HepG2 (cell line): ENCODE data around the gene BCL7A. TPM values are rescaled to one million over a fixed set of nuclear protein-coding genes. Genes with fewer than 3 reads are reported as not detected.

Experiments
- CSRNP2 ChIP-seq: sonication (generic); formaldehyde crosslinking; conservative IDR thresholded peaks from 2 replicates; pipeline ENCODE4 v1.8.0; 2022; ENCODE audit warnings: low read depth, missing genetic modification reagents
- EED ChIP-seq: sonication (generic); formaldehyde crosslinking; IDR thresholded peaks from 2 replicates; pipeline ENCODE4 v1.5.0; 2020; ENCODE audit warnings: mild to moderate bottlenecking, missing genetic modification reagents
- MLLT10 ChIP-seq: sonication (generic); formaldehyde crosslinking; IDR thresholded peaks from 2 replicates; pipeline ENCODE4 v1.4.0; 2020; ENCODE audit warnings: missing genetic modification reagents
- NBN ChIP-seq: fragments of 450-650 bp; conservative IDR thresholded peaks from 2 replicates; pipeline ENCODE4 v1.6.1; 2017
- PRDM10 ChIP-seq: sonication (generic); formaldehyde crosslinking; IDR thresholded peaks from 2 replicates; pipeline ENCODE4 v1.4.0; 2020; ENCODE audit warnings: low read depth, missing genetic modification reagents
- SIX4 ChIP-seq: sonication (generic); formaldehyde crosslinking; IDR thresholded peaks from 2 replicates; pipeline ENCODE4 v1.4.0; 2020; ENCODE audit warnings: missing genetic modification reagents
- SPEN ChIP-seq: sonication (generic); formaldehyde crosslinking; IDR thresholded peaks from 2 replicates; pipeline ENCODE4 v1.5.1; 2020; ENCODE audit warnings: low read depth, mild to moderate bottlenecking, missing genetic modification reagents
- TOPORS ChIP-seq: sonication (generic); formaldehyde crosslinking; IDR thresholded peaks from 2 replicates; pipeline ENCODE4 v1.8.0; 2023; ENCODE audit warnings: mild to moderate bottlenecking, missing genetic modification reagents
- ZC3H13 ChIP-seq: sonication (generic); formaldehyde crosslinking; IDR thresholded peaks from 2 replicates; pipeline ENCODE4 v1.8.1; 2023; ENCODE audit warnings: mild to moderate bottlenecking, missing genetic modification reagents, moderate library complexity
- ZFP62 ChIP-seq: sonication (generic); formaldehyde crosslinking; IDR thresholded peaks from 2 replicates; pipeline ENCODE4 v1.4.0; 2020; ENCODE audit warnings: missing genetic modification reagents
- ZFP91 ChIP-seq: sonication (generic); formaldehyde crosslinking; IDR thresholded peaks from 2 replicates; pipeline ENCODE4 v1.9.0; 2022; ENCODE audit warnings: missing genetic modification reagents, mild to moderate bottlenecking, borderline replicate concordance
- ZHX1 ChIP-seq: sonication (generic); formaldehyde crosslinking; IDR thresholded peaks from 2 replicates; pipeline ENCODE4 v1.8.1; 2022; ENCODE audit warnings: low read depth, mild to moderate bottlenecking, missing genetic modification reagents
- ZNF503 ChIP-seq: sonication (generic); formaldehyde crosslinking; IDR thresholded peaks from 2 replicates; pipeline ENCODE4 v1.4.0; 2020; ENCODE audit warnings: missing genetic modification reagents
- ZNF549 ChIP-seq: sonication (generic); formaldehyde crosslinking; IDR thresholded peaks from 2 replicates; pipeline ENCODE4 v1.5.0; 2020; ENCODE audit warnings: missing genetic modification reagents
- ZNF674 ChIP-seq: sonication (generic); formaldehyde crosslinking; IDR thresholded peaks from 2 replicates; pipeline ENCODE4 v1.5.0; 2020; ENCODE audit warnings: low read depth, mild to moderate bottlenecking, missing genetic modification reagents
- ZSCAN22 ChIP-seq: sonication (generic); formaldehyde crosslinking; IDR thresholded peaks from 2 replicates; pipeline ENCODE4 v1.4.0; 2020; ENCODE audit warnings: mild to moderate bottlenecking, missing genetic modification reagents
- polyA plus RNA-seq, 8 experiments: library from polyadenylated mRNA; depleted of rRNA in 3 of 8; stranded (reverse) in 7 of 8; unstranded in 1 of 8; fragments of >200 nt; fragmentation: Illumina TruSeq in 4 of 8; extraction: Trizol in 4 of 8; gene quantifications; 2 replicates each; pipeline versions ENCODE4 v1.2.1 to v1.2.3, GENCODE V29; 2011 to 2016; ENCODE audit warnings: low read depth in 4 of 8, missing spikeins in 1 of 8, mixed read lengths in 1 of 8; ENCODE audit not compliant: insufficient read depth in 1 of 8
- total RNA-seq, 5 experiments: library from RNA; depleted of rRNA; stranded (reverse); fragments of >200 nt; fragmentation: Illumina TruSeq; extraction: Trizol; gene quantifications; 2 replicates each; pipeline ENCODE4 v1.2.3, GENCODE V29; 2016; ENCODE audit warnings: low read depth in 1 of 5

Gene BCL7A
- total and polyA plus RNA-seq, 2 of the 13 experiments (the other 11 are each of a cell fraction or from before 2014, with no cell fraction given): 4.1 to 6.2 TPM

GRCh38 chr12:122078141-122079032 is 56.7 kb downstream of the BCL7A start, which contains the start of gene MLXIP (continued):
- peak; percentile 64; the same call in 1 of the 2 replicates for TF ChIP-seq ZNF503 (CRISPR knock-in tag)
- TF ChIP-seq PRDM10 (CRISPR knock-in tag): no peak
- TF ChIP-seq SPEN (CRISPR knock-in tag): peak; percentile 90
- TF ChIP-seq ZHX1 (CRISPR knock-in tag): 0 out of 2 replicates have a peak, but pooled peaks have one; percentile 56
- no peak for TF ChIP-seq MLLT10
- 0 out of 2 replicates have a peak, but pooled peaks have one; percentile 66 for TF ChIP-seq ZNF549 (CRISPR knock-in tag)
- peak; percentile 99 for TF ChIP-seq ZFP91
- TF ChIP-seq EED: peak; percentile 87
- no peak for TF ChIP-seq NBN
- no peak for TF ChIP-seq ZC3H13
- no peak for TF ChIP-seq ZFP62 (CRISPR knock-in tag)
- peak; percentile 60; the same call in 1 of the 2 replicates for TF ChIP-seq ZNF674 (CRISPR knock-in tag)
- TF ChIP-seq CSRNP2 (CRISPR knock-in tag): no peak
- TF ChIP-seq SIX4 (CRISPR knock-in tag): no peak
- TF ChIP-seq ZSCAN22: no peak
- TF ChIP-seq TOPORS (CRISPR knock-in tag): 0 out of 2 replicates have a peak, but pooled peaks have one; percentile 22
